HEK293 (cell line): ENCODE data around the gene SLC18A3.

Experiments used
- YY1 ChIP-seq: fragments of 450-650 bp; formaldehyde crosslinking; IDR thresholded peaks from 2 replicates; pipeline ENCODE4 v1.5.1; 2018; ENCODE audit warnings: missing biosample characterization, missing genetic modification characterization
- ZNF521 ChIP-seq: fragments of 450-650 bp; formaldehyde crosslinking; IDR thresholded peaks from 2 replicates; pipeline ENCODE4 v1.5.1; 2017; ENCODE audit warnings: missing biosample characterization, mild to moderate bottlenecking, missing genetic modification characterization
- ZNF629 ChIP-seq: fragments of 450-650 bp; formaldehyde crosslinking; IDR thresholded peaks from 2 replicates; pipeline ENCODE4 v1.5.1; 2017; ENCODE audit warnings: missing biosample characterization, missing genetic modification characterization
- TF ChIP-seq, protein P1 (sequence below): fragments of 450-650 bp; formaldehyde crosslinking; IDR thresholded peaks from 2 replicates; pipeline ENCODE4 v1.5.1; 2016; ENCODE audit warnings: missing biosample characterization, missing genetic modification characterization, borderline replicate concordance
- TF ChIP-seq, protein P2 (sequence below): fragments of 450-650 bp; formaldehyde crosslinking; IDR thresholded peaks from 2 replicates; pipeline ENCODE4 v1.5.1; 2016; ENCODE audit warnings: missing biosample characterization, missing genetic modification characterization

DNA sequence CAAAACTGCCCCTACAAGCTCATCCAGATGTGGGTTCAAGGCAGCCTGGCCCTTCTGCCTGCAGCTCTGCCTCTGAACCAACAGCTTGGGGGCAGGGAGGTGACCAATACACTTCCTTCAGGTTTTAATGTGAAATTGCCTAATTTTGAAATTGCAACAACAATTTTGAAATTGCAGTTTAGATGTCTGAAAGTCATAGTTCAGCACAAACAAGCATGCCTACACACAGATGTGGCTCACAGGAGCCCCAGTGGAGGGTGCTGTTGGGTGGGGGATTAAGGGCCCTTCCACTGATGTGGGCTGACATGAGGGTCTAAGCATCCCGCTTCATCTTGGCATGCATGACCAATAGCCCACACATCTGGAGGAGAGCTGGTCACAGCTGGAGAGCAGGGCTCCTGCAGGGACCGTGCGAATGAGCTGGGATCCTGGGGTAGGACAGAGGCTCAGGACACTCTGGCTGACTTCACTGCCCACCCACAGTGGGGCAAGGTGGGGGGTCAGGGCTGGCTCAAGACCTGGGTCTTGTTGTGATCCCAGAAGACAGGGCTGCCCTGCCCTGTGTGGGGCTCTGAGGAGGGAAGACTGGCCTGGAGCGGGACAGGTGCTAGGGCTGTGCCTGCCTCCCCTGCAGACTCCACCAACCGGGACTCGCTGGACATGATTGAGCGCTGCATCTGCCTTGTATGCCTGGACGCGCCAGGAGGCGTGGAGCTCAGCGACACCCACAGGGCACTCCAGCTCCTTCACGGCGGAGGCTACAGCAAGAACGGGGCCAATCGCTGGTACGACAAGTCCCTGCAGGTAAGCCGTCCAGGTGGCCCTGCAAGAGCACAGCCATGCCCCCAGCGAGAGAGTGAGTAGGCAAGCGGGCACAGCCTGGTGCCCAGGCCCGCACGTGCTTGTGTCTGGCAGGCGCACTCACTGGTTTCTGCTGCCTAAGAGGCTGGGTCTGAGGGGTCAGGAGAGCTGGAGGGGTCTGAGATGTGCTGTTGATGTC, 36.1 kb downstream of the SLC18A3 start:
- TF ChIP-seq ZNF629 (tag by site-specific recombination) (no peak), YY1 (no peak), ZNF521 (tag by site-specific recombination) (no peak)
- TF ChIP-seq, protein P1, sequence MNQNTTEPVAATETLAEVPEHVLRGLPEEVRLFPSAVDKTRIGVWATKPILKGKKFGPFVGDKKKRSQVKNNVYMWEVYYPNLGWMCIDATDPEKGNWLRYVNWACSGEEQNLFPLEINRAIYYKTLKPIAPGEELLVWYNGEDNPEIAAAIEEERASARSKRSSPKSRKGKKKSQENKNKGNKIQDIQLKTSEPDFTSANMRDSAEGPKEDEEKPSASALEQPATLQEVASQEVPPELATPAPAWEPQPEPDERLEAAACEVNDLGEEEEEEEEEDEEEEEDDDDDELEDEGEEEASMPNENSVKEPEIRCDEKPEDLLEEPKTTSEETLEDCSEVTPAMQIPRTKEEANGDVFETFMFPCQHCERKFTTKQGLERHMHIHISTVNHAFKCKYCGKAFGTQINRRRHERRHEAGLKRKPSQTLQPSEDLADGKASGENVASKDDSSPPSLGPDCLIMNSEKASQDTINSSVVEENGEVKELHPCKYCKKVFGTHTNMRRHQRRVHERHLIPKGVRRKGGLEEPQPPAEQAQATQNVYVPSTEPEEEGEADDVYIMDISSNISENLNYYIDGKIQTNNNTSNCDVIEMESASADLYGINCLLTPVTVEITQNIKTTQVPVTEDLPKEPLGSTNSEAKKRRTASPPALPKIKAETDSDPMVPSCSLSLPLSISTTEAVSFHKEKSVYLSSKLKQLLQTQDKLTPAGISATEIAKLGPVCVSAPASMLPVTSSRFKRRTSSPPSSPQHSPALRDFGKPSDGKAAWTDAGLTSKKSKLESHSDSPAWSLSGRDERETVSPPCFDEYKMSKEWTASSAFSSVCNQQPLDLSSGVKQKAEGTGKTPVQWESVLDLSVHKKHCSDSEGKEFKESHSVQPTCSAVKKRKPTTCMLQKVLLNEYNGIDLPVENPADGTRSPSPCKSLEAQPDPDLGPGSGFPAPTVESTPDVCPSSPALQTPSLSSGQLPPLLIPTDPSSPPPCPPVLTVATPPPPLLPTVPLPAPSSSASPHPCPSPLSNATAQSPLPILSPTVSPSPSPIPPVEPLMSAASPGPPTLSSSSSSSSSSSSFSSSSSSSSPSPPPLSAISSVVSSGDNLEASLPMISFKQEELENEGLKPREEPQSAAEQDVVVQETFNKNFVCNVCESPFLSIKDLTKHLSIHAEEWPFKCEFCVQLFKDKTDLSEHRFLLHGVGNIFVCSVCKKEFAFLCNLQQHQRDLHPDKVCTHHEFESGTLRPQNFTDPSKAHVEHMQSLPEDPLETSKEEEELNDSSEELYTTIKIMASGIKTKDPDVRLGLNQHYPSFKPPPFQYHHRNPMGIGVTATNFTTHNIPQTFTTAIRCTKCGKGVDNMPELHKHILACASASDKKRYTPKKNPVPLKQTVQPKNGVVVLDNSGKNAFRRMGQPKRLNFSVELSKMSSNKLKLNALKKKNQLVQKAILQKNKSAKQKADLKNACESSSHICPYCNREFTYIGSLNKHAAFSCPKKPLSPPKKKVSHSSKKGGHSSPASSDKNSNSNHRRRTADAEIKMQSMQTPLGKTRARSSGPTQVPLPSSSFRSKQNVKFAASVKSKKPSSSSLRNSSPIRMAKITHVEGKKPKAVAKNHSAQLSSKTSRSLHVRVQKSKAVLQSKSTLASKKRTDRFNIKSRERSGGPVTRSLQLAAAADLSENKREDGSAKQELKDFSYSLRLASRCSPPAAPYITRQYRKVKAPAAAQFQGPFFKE (tag by site-specific recombination) = no peak
- TF ChIP-seq, protein P2, sequence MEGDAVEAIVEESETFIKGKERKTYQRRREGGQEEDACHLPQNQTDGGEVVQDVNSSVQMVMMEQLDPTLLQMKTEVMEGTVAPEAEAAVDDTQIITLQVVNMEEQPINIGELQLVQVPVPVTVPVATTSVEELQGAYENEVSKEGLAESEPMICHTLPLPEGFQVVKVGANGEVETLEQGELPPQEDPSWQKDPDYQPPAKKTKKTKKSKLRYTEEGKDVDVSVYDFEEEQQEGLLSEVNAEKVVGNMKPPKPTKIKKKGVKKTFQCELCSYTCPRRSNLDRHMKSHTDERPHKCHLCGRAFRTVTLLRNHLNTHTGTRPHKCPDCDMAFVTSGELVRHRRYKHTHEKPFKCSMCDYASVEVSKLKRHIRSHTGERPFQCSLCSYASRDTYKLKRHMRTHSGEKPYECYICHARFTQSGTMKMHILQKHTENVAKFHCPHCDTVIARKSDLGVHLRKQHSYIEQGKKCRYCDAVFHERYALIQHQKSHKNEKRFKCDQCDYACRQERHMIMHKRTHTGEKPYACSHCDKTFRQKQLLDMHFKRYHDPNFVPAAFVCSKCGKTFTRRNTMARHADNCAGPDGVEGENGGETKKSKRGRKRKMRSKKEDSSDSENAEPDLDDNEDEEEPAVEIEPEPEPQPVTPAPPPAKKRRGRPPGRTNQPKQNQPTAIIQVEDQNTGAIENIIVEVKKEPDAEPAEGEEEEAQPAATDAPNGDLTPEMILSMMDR = no peak
